CD14-positive monocyte (primary cell): ENCODE results near the gene PIP5K1C. TPM values are rescaled to one million over a fixed set of nuclear protein-coding genes. Genes with fewer than 3 reads are reported as not detected.

Source experiments
- DNase-seq, 3 donors: peaks; one replicate each; pipeline ENCODE4 v3.0.0-alpha.2; 2011 to 2022
- H2AFZ ChIP-seq: 2 replicates; pipeline ENCODE4 v1.6.0; 2012; ENCODE audit warnings: mild to moderate bottlenecking, low read depth, low read length, inconsistent platforms; ENCODE audit not compliant: insufficient read depth, poor library complexity, severe bottlenecking
- H3K27ac ChIP-seq, 2 donors: 1 replicate in 1 of 2; 2 replicates in 1 of 2; pipeline ENCODE4 v1.5.1; 2012 to 2013; ENCODE audit warnings: low read length in 2 of 2, control low read depth in 1 of 2, inconsistent platforms in 1 of 2, low read depth in 1 of 2, mild to moderate bottlenecking in 1 of 2
- H3K27me3 ChIP-seq, 2 donors: one replicate each; pipeline versions ENCODE4 v1.6.0 to v1.6.1; 2011 to 2013; ENCODE audit warnings: low read length in 2 of 2; ENCODE audit not compliant: control insufficient read depth in 2 of 2, insufficient read depth in 2 of 2
- H3K36me3 ChIP-seq, 2 donors: replicated peaks in 1 of 2; 1 replicate in 1 of 2; 2 replicates in 1 of 2; pipeline versions ENCODE4 v1.5.1 to v1.6.1; 2012 to 2013; ENCODE audit warnings: low read length in 2 of 2, control low read depth in 1 of 2, inconsistent platforms in 1 of 2, mild to moderate bottlenecking in 1 of 2; ENCODE audit not compliant: insufficient read depth in 2 of 2, control insufficient read depth in 1 of 2
- H3K4me1 ChIP-seq, 2 donors: 1 replicate in 1 of 2; 2 replicates in 1 of 2; pipeline versions ENCODE4 v1.5.1 to v1.6.1; 2012 to 2013; ENCODE audit warnings: low read length in 2 of 2, control low read depth in 1 of 2, inconsistent platforms in 1 of 2, mild to moderate bottlenecking in 1 of 2, moderate library complexity in 1 of 2; ENCODE audit not compliant: insufficient read depth in 2 of 2, control insufficient read depth in 1 of 2
- H3K4me2 ChIP-seq: replicated peaks from 2 replicates; pipeline ENCODE3; 2012; ENCODE audit warnings: low read length, moderate library complexity, mild to moderate bottlenecking; ENCODE audit not compliant: poor library complexity, severe bottlenecking; ENCODE audit errors: extremely low read depth
- H3K4me3 ChIP-seq, 3 experiments: fragments of 200-600 bp in 1 of 3; sonication (generic) in 1 of 3; replicated peaks in 1 of 3; 1 replicate in 2 of 3; 2 replicates in 1 of 3; pipeline ENCODE4 v1.5.1; 2011 to 2013; ENCODE audit warnings: low read length in 3 of 3, mild to moderate bottlenecking in 3 of 3, control low read depth in 2 of 3, low read depth in 2 of 3, inconsistent platforms in 1 of 3, moderate library complexity in 1 of 3
- H3K79me2 ChIP-seq: 2 replicates; pipeline ENCODE4 v1.6.0; 2012; ENCODE audit warnings: mild to moderate bottlenecking, control low read depth, inconsistent platforms, low read length, moderate library complexity; ENCODE audit not compliant: insufficient read depth
- H3K9ac ChIP-seq: 2 replicates; pipeline ENCODE4 v1.6.0; 2017; ENCODE audit warnings: low read length, mild to moderate bottlenecking; ENCODE audit not compliant: insufficient read depth, poor library complexity, severe bottlenecking
- H3K9me3 ChIP-seq, 2 donors: replicated peaks in 1 of 2; 1 replicate in 1 of 2; 2 replicates in 1 of 2; pipeline versions ENCODE4 v1.5.1 to v1.6.1; 2012 to 2013; ENCODE audit warnings: low read length in 2 of 2, control low read depth in 1 of 2; ENCODE audit not compliant: control insufficient read depth in 1 of 2, insufficient read depth in 1 of 2
- H4K20me1 ChIP-seq: 2 replicates; pipeline ENCODE4 v1.6.0; 2012; ENCODE audit warnings: mild to moderate bottlenecking, low read length, control low read depth, moderate library complexity; ENCODE audit not compliant: insufficient read depth
- H3K27ac Mint-ChIP-seq, 7 donors: one replicate each; pipeline ENCODE4 v1.8.0; 2020; ENCODE audit warnings: mild to moderate bottlenecking in 7 of 7, mixed read lengths in 7 of 7, moderate library complexity in 6 of 7, inconsistent platforms in 2 of 7
- H3K27me3 Mint-ChIP-seq, 3 donors: one replicate each; pipeline ENCODE4 v1.8.0; 2021 to 2022; ENCODE audit warnings: low read depth in 3 of 3, mild to moderate bottlenecking in 3 of 3, mixed read lengths in 3 of 3, moderate library complexity in 3 of 3, inconsistent platforms in 1 of 3
- H3K36me3 Mint-ChIP-seq, 2 donors: one replicate each; pipeline ENCODE4 v1.8.0; 2020; ENCODE audit warnings: mixed read lengths in 2 of 2, inconsistent platforms in 1 of 2, mild to moderate bottlenecking in 1 of 2
- H3K4me1 Mint-ChIP-seq: one replicate; pipeline ENCODE4 v1.8.0; 2020; ENCODE audit warnings: mild to moderate bottlenecking, mixed read lengths
- H3K4me3 Mint-ChIP-seq, 2 donors: one replicate each; pipeline ENCODE4 v1.8.0; 2020; ENCODE audit warnings: mild to moderate bottlenecking in 2 of 2, mixed read lengths in 2 of 2, moderate library complexity in 1 of 2
- H3K9me3 Mint-ChIP-seq, 7 donors: one replicate each; pipeline ENCODE4 v1.8.0; 2020 to 2022; ENCODE audit warnings: mixed read lengths in 7 of 7, mild to moderate bottlenecking in 6 of 7, moderate library complexity in 6 of 7, inconsistent platforms in 2 of 7
- WGBS: methylation state at CpG from one replicate; pipeline ENCODE4 v1.1.5; 2013; ENCODE audit warnings: missing lambda C conversion rate; ENCODE audit not compliant: insufficient coverage; 5-methylcytosine and 5-hydroxymethylcytosine counted together
- intact Hi-C, 2 donors: fragments of 100-400 bp; cut with micrococcal nuclease; formaldehyde crosslinking; loops; one replicate each; pipeline versions ENCODE4 v1.15.0 to v1.15.1; 2023
- polyA plus RNA-seq, 3 donors: library from polyadenylated mRNA; depleted of rRNA in 1 of 3; unstranded in 2 of 3; stranded (reverse) in 1 of 3; fragments of 300-500 nt in 2 of 3; fragments of >200 nt in 1 of 3; fragmentation: Illumina TruSeq in 2 of 3; gene quantifications; 1 replicate in 2 of 3; 2 replicates in 1 of 3; pipeline ENCODE4 v1.2.3, GENCODE V29; 2012 to 2021
- TF ChIP-seq, protein P1 (sequence below): fragments of 200-600 bp; IDR thresholded peaks from one replicate; pipeline ENCODE4 v1.8.0; 2022; ENCODE audit warnings: antibody characterized with exemption, mild to moderate bottlenecking

The PIP5K1C gene
- polyA plus RNA-seq, 3 donors: 6.5 to 19.5 (median 10.1) TPM

DNA sequence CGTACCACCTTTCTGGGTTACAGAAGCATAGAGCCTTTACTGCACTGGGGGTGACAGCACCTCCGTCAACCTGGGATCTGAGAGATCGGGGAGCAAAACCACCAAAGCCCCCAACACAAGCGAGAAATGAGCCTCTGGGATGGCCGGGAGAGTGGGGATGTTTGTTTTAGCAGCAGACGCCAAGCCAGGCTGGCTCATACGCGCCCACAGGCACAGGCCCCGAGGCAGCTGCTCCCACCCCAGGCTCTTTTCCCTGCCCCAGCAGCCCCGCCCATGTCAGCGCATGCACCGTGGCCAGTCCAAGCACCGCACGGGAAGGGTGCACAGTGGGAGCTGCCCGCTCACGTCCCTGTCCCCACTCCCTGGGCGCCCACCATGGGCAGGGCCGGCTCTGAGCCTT is 8.5 kb downstream of the PIP5K1C start:
- H3K9me3 ChIP-seq: no peaks in the 10 kb centered on the region
- H3K4me1 ChIP-seq: peaks cover 0 to 13% of the 10 kb centered on the region in 2 donors
- H2AFZ ChIP-seq: no peak overlapping the region
- TF ChIP-seq, protein P1, sequence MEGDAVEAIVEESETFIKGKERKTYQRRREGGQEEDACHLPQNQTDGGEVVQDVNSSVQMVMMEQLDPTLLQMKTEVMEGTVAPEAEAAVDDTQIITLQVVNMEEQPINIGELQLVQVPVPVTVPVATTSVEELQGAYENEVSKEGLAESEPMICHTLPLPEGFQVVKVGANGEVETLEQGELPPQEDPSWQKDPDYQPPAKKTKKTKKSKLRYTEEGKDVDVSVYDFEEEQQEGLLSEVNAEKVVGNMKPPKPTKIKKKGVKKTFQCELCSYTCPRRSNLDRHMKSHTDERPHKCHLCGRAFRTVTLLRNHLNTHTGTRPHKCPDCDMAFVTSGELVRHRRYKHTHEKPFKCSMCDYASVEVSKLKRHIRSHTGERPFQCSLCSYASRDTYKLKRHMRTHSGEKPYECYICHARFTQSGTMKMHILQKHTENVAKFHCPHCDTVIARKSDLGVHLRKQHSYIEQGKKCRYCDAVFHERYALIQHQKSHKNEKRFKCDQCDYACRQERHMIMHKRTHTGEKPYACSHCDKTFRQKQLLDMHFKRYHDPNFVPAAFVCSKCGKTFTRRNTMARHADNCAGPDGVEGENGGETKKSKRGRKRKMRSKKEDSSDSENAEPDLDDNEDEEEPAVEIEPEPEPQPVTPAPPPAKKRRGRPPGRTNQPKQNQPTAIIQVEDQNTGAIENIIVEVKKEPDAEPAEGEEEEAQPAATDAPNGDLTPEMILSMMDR: no peak
- Mint-ChIP-seq H3K27ac (peak overlapping the region in 1 of 7 donors; percentile 27), H3K4me3 (no peak overlapping the region), H3K27me3 (peaks cover 5 to 18% (median 11%) of the 10 kb centered on the region in 3 donors), H3K4me1 (peaks cover 15% of the 10 kb centered on the region), H3K36me3 (peaks cover 27 to 33% of the 10 kb centered on the region in 2 donors), H3K9me3 (peaks cover 0 to 3% (median 0%) of the 10 kb centered on the region in 7 donors)
- intact Hi-C loops: no loop called here
- peaks cover 100% of the 10 kb centered on the region for H4K20me1 ChIP-seq
- 97% methylated on average over 14 of the region's 18 CpGs for WGBS
- no peak overlapping the region for H3K4me3 ChIP-seq
- no peak overlapping the region for H3K9ac ChIP-seq
- H3K4me2 ChIP-seq: no peak overlapping the region
- peaks cover 13 to 30% of the 10 kb centered on the region in 2 donors for H3K36me3 ChIP-seq
- peaks cover 81% of the 10 kb centered on the region for H3K79me2 ChIP-seq
- DNase-seq: no peak
- no peak overlapping the region for H3K27ac ChIP-seq
- H3K27me3 ChIP-seq: peaks cover 0 to 7% of the 10 kb centered on the region in 2 donors

DNA sequence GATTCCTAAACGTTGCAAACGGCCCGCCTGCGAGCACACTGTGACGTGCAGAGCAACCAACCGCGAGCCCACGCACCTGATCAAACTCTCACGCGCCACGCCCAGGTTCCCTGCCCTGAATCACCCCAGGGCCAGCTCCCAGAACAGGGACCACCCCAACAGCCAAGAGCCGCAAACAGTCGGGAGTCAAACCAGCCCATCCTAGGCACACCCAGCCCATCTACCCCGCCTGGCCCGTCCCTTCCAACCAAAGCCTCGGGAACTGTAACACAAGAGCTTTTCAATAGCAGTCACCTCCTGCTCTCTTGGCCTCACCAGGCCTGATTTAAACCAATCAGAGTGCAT is 8.9 kb downstream of the PIP5K1C start:
- peaks cover 27 to 32% of the 10 kb centered on the region in 2 donors for H3K36me3 Mint-ChIP-seq
- H2AFZ ChIP-seq: no peak overlapping the region
- H3K4me1 ChIP-seq: peaks cover 0 to 13% of the 10 kb centered on the region in 2 donors
- peaks cover 0 to 3% (median 0%) of the 10 kb centered on the region in 7 donors for H3K9me3 Mint-ChIP-seq
- H3K4me2 ChIP-seq: no peak overlapping the region
- peaks cover 13 to 30% of the 10 kb centered on the region in 2 donors for H3K36me3 ChIP-seq
- TF ChIP-seq, protein P1: no peak
- H3K27ac ChIP-seq: no peak overlapping the region
- H3K4me3 Mint-ChIP-seq: no peak overlapping the region
- peaks cover 78% of the 10 kb centered on the region for H3K79me2 ChIP-seq
- WGBS: 92% methylated on average over 14 of the region's 16 CpGs
- H3K4me3 ChIP-seq: no peak overlapping the region
- peaks cover 5 to 18% (median 11%) of the 10 kb centered on the region in 3 donors for H3K27me3 Mint-ChIP-seq
- H3K4me1 Mint-ChIP-seq: peaks cover 15% of the 10 kb centered on the region
- peaks cover 99% of the 10 kb centered on the region for H4K20me1 ChIP-seq
- no peak overlapping the region for H3K9ac ChIP-seq
- no peak for DNase-seq
- H3K27ac Mint-ChIP-seq: peak overlapping the region in 1 of 7 donors; percentile 27
- H3K27me3 ChIP-seq: peaks cover 0 to 7% of the 10 kb centered on the region in 2 donors
- intact Hi-C loops: no loop called here
- no peaks in the 10 kb centered on the region for H3K9me3 ChIP-seq
